HG03095 (cell line): ENCODE measurements around the gene BRD3.

Experiments
- ATAC-seq: cut with Tn5 transposase; IDR thresholded peaks from one replicate; pipeline ENCODE4 v1.9.1; 2021; ENCODE audit warnings: moderate library complexity; ENCODE audit not compliant: unreplicated experiment

BRD3 gene

GRCh38 chr9:134066913-134067851, 644 bp downstream of the BRD3 start:
- peak; percentile 4 for ATAC-seq

- ATAC-seq = no peak
Measured at GRCh38 chr9:134066526-134066912, 1.3 kb downstream of the BRD3 start.

- ATAC-seq = no peak
Measured at GRCh38 chr9:134065612-134066419, 2.0 kb downstream of the BRD3 start.

- no peak for ATAC-seq
Measured at GRCh38 chr9:134064711-134065110, 3.1 kb downstream of the BRD3 start.

- no peak for ATAC-seq
Measured at GRCh38 chr9:134063571-134064450, 4.0 kb downstream of the BRD3 start.

GRCh38 chr9:134063088-134063570, 4.7 kb downstream of the BRD3 start:
- no peak for ATAC-seq

- no peak for ATAC-seq
Measured at GRCh38 chr9:134062461-134063087, 5.3 kb downstream of the BRD3 start.

- no peak for ATAC-seq
Measured at GRCh38 chr9:134061688-134062371, 6.0 kb downstream of the BRD3 start.

GRCh38 chr9:134061019-134061687, 6.7 kb downstream of the BRD3 start:
- ATAC-seq = no peak

GRCh38 chr9:134060546-134060945, 7.3 kb downstream of the BRD3 start:
- ATAC-seq = no peak

GRCh38 chr9:134059661-134060395, 8.0 kb downstream of the BRD3 start:
- ATAC-seq = peak; percentile 63

GRCh38 chr9:134059188-134059641, 8.6 kb downstream of the BRD3 start:
- ATAC-seq = no peak

GRCh38 chr9:134058716-134059115, 9.1 kb downstream of the BRD3 start:
- ATAC-seq = no peak

- no peak for ATAC-seq
Measured at GRCh38 chr9:134057751-134058701, 9.8 kb downstream of the BRD3 start.

- ATAC-seq = no peak
Measured at GRCh38 chr9:134057307-134057657, 10.5 kb downstream of the BRD3 start.

GRCh38 chr9:134056483-134057306, 11.1 kb downstream of the BRD3 start:
- no peak for ATAC-seq
